ENCODE data around the gene CARS2.
"Not testable (repeated sequence)": the region's sequence is repeated elsewhere in the genome, so short reads cannot be mapped to it uniquely, and the experiment has no call there.

CARS2 gene

DNA sequence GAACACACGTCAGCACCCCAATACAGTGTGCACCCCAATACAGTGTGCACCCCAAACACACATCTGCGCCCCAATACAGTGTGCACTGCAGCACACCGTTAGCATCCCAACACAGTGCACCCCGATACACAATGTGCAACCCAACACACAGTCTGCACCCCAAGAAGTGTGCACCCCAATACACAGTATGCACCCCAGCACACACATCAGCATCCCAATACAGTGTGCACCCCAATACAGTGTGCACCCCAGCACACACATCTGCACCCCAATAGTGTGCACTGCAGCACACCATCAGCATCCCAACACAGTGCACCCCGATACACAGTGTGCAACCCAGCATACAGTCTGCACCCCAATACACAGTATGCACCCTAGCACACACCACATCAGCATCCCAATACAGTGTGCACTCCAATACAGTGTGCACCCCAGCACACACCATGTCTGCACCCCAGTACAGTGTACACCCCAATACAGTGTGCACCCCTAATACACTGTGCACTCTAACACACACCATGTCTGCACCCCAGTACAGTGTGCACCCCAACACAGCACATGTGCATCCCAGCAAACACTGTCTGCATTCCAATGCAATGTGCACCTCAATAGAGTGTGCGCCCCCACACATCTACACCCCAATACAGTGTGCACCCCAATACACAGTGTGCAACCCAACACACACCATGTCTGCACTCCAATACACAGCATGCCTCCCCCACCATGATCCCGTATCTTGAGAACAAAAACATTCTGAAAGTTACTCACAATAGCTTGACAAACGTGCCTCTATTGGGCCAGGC is 855 bp upstream of the CARS2 start:
- DNase-seq (ENCODE audit: low spot score): peak; percentile 56
- Histone ChIP-seq H3K27ac (peak overlapping the region; percentile 66 to 90), H3K4me3 (peak overlapping the region; percentile 79)
- TF ChIP-seq, protein P1, sequence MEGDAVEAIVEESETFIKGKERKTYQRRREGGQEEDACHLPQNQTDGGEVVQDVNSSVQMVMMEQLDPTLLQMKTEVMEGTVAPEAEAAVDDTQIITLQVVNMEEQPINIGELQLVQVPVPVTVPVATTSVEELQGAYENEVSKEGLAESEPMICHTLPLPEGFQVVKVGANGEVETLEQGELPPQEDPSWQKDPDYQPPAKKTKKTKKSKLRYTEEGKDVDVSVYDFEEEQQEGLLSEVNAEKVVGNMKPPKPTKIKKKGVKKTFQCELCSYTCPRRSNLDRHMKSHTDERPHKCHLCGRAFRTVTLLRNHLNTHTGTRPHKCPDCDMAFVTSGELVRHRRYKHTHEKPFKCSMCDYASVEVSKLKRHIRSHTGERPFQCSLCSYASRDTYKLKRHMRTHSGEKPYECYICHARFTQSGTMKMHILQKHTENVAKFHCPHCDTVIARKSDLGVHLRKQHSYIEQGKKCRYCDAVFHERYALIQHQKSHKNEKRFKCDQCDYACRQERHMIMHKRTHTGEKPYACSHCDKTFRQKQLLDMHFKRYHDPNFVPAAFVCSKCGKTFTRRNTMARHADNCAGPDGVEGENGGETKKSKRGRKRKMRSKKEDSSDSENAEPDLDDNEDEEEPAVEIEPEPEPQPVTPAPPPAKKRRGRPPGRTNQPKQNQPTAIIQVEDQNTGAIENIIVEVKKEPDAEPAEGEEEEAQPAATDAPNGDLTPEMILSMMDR (IDR thresholded peaks at IDR 0.05): no peak

DNA sequence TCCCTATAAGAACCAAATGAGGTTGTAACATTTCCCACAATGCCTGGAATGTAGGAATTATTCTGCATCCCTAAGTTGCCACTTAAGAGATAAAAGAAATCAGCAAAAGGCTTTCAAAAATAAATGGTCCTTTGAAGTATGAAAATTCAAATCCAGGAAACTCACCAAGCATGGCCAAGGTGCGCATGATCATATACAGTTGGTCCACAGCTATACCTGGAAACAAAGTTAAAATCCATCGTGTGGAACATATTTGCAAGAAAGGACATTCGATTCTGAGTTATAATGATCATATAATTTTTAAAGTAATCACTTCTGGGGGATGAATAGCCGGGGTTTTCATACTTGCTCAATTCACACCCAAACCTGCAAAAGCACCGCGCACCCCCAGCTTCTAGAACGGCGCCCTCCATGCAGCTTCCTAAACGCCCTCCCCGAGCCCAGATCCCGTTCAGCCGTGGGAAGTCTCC is 525 bp downstream of the CARS2 start:
- no peak for DNase-seq (ENCODE audit: low spot score)
- TF ChIP-seq, protein P1 (IDR thresholded peaks at IDR 0.05): no peak
- Histone ChIP-seq H3K27ac (peak overlapping the region; percentile 66 to 90), H3K4me3 (peak overlapping the region; percentile 79)

DNA sequence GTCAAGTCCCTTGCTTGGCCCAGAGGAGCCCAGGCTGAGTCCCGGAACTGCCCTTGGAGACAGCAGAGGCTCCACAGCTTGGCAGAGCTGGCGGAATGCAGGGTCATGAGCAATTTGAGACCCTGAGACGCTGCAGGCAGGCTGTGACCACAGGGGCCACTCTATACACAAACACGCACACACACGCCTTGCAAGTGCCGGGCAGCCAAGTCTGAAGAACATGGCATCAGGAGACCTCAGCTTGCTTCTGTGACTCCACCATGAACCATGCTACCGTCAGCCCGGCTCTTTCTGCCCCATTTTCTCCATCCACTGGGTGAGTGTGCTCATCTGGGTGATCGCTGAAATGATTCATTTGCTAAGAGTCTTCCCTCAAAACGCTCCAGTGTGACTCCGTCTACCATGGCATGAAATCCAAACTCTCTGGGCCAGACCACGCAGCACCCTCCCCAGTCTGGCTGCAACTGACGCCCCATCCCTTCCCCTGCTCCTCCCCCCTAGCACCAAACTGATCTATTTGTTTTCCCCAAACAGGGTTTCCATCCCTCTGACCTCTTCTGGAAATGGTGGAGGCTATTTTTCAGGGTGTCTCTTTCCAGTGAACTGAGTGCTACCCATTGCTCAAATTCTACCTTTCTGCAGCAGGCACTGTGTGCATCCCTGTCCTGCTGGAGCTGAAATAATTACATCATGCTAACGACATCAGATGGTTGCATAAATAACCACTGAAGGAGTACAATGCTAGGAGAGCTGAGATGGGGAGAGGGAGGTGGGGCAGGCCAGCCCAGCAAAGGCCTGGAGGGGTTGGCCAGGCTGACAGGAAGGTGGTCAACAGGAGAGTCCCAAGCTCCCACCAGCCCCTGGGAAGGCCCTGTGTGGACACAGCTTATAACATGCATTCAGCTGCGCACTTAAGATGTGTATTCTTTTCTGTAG is 3.1 kb downstream of the CARS2 start:
- TF ChIP-seq, protein P1 (IDR thresholded peaks at IDR 0.05): no peak
- DNase-seq (ENCODE audit: low spot score): no peak
- peak overlapping the region; percentile 16 for H3K4me3 ChIP-seq
- H3K27ac ChIP-seq: no peak overlapping the region

DNA sequence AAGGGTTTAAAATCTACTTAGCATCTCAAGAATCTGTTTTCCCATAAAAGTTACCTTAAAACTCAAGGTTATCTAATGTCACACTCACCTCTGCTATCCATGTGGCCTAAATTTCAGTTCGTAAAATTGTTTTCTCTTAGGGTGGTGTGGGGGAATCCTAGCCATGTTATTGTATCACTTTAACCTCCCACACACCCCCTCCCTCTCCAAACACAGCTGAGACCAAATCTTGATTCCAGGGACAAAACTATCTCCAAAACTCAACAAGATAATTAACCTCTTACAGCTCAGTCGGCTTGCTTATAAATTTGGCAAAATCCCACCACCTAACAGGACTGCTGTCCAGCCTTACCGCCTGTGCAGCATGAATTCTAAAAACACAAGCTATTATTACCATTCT is 3.8 kb downstream of the CARS2 start:
- DNase-seq (ENCODE audit: low spot score): no peak
- no peak overlapping the region for H3K27ac ChIP-seq

DNA sequence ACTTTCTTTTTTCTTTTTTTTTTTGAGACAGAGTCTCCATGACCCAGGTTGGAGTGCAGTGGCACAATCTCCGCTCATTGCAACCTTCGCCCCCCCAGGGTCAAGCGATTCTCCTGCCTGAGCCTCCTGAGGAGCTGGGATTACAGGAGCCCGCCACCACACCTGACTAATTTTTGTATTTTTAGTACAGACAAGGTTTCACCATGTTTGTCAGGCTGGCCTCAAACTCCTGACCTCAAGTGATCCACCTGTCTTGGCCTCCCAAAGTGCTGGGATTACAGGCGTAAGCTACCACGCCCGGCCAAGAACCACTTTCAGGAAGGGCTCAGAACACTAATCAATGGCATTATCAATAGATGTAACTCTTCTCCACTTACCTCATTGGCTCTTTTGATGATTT is 4.9 kb downstream of the CARS2 start:
- H3K4me3 ChIP-seq; DNase-seq (ENCODE audit: low spot score); H3K27ac ChIP-seq: not testable (repeated sequence)

More for the DNA sequence above, 3.8 kb downstream of the CARS2 start:
- TF ChIP-seq, protein P1 (IDR thresholded peaks at IDR 0.05): no peak
- no peak overlapping the region for H3K4me3 ChIP-seq

DNA sequence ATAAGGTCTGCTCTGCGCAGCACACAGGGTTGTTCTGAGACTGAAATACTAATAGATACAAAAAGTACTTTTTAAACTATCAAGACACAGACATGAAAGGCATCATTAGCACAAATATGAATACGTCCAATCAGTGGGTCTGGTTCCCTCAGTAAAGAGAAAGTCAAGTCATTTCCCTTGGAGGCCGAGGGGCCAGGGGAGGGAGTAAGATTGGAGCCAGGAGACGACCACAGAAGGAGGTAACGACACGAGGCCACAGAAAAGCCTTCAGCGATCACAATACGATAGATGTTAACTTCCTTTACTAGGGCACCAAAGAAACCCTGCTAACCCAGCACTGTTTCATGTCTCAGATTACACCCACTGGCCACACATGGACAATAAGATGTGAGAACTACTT is 5.3 kb downstream of the CARS2 start:
- TF ChIP-seq, protein P1 (IDR thresholded peaks at IDR 0.05): no peak

DNA sequence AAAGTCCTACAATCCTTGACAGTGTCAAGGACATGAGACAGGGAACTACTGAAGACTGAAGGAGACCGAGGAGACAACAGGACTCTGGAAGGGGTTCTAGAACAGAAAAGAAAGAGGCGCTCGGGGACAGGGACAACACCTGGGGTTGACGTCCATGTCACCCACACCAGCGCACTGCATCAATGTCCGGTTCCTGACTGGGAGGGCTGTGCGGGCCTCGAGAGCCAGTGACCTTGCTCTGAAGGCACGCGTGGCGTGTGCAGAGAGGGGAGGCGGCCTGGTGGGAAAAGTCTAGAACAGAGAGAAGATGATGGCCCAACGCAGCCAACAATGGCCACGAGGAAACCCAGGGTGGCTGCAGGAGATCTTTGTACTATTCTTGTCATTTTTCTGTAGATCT is 5.7 kb downstream of the CARS2 start:
- H3K4me3 ChIP-seq: no peak overlapping the region
- TF ChIP-seq, protein P1 (IDR thresholded peaks at IDR 0.05): no peak
- no peak for DNase-seq (ENCODE audit: low spot score)
- H3K27ac ChIP-seq: no peak overlapping the region

More for the DNA sequence above, 5.3 kb downstream of the CARS2 start:
- Histone ChIP-seq H3K27ac (no peak overlapping the region), H3K4me3 (no peak overlapping the region)
- no peak for DNase-seq (ENCODE audit: low spot score)

Measured in coronary artery (tissue), 2 donors.